NCI-H2081 treated with DMSO at 0.1 percent for 48 hours (cell line): ENCODE measurements around the gene FOXK1.
"Not testable (repeated sequence)": the region's sequence is repeated elsewhere in the genome, so short reads cannot be mapped to it uniquely, and the experiment has no call there.

Experiments
- DNase-seq: peaks from one replicate; lab custom pipeline; 2025; lab: John Stamatoyannopoulos, UW

FOXK1 gene

DNA sequence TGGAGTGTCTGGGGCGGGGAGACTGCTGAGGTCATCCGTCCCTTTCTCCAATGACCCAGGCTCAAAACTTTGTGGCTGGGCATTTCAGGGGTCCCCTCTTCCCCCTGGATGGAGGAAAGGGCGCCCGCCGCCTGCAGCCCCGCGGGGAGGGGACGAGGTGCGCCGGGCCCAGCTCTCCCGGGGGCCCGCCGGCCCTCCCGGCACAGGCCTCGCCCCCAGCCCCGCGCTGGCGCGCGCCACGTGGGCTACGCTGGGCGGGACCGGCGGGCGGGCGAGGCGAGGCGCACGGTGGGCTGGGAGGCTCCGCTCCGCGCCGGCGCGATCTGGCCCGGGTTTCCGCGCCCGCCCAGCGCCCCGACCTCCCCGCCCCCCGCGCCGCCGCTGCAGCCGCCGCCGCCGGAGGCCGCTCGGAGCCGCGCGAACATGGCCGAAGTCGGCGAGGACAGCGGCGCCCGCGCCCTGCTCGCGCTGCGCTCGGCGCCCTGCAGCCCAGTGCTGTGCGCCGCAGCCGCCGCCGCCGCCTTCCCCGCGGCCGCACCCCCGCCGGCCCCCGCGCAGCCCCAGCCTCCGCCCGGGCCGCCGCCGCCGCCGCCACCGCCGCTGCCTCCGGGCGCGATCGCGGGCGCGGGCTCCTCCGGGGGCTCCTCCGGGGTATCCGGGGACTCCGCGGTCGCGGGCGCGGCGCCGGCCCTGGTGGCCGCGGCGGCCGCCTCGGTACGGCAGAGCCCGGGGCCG lies at the start of gene FOXK1:
FOXK1 (plus strand) TSS at position 410 of the 735 bp plus-strand sequence; CDS start at position 424, 14 bp downstream.
- DNase-seq = no peak

- no peak for DNase-seq
Measured at GRCh38 chr7:4633012-4633411, 49.1 kb upstream of the FOXK1 start.

- DNase-seq = no peak
Measured at GRCh38 chr7:4634166-4634565, 47.9 kb upstream of the FOXK1 start.

DNA sequence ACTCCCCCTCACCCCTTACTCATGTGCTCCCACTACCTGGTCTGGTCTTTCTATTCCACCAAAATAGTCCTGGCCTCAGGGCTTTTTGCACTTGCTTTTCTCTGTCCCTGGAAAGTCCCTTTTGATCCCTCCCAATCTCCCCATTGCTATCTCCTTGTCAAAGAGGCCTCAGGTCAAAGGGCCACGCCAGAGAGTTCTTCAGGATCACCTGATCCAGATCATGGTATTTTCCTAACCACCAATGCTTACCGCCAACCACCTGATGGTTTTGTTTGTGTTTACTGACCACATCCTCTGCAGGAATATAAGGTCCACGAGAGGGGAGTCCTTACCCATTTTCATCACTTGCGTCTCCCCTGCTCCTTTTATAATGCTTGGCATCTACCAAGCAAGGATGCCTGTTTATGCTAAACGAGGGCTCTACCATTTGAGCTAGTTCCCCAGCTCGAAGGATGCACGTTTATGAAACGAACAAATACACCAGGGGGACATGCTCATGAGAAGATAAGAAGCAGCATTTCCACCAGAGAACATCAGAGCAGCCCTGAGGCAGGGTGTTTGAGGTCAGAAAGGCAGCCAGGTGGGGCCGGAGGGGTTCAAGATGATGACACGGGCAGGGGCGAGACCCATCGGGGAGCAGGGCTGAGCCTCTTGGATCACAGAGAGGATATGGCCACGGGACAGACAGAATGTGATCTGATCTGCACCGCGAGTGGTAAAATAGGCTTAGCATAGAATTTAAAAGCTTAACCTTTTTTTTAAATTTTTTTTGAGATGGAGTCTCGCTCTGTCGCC lies 43.1 kb upstream of the FOXK1 start:
- DNase-seq = no peak

- DNase-seq = no peak
Measured at GRCh38 chr7:4641091-4641666, 40.9 kb upstream of the FOXK1 start.

- no peak for DNase-seq
Measured at GRCh38 chr7:4641667-4642467, 40.2 kb upstream of the FOXK1 start.

- DNase-seq = no peak
Measured at GRCh38 chr7:4642468-4643203, 39.5 kb upstream of the FOXK1 start.

GRCh38 chr7:4643204-4643471 lies 39.0 kb upstream of the FOXK1 start:
- not testable (repeated sequence) for DNase-seq

- DNase-seq = no peak
Measured at GRCh38 chr7:4645246-4645645, 36.8 kb upstream of the FOXK1 start.

DNA sequence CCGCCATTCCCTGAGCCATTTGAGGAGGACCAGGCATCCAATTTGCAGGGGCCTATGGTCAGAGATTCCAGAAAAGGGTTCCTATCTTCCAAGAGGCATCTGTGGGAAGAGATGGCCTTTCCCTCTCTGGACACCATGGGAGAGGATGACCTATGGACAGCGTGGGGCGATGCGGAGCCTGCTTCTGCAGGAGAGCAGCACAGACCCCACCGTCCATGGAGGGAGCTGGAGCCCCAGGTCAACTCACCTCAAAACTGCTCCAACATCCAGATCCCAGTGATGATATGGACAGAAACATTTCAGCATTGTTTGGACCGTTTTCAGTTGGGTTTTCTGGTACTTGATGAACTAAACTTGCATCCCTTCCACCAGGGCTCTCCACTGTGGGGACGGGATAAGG lies 34.0 kb upstream of the FOXK1 start:
- no peak for DNase-seq

- no peak for DNase-seq
Measured at GRCh38 chr7:4650433-4651047, 31.6 kb upstream of the FOXK1 start.

- no peak for DNase-seq
Measured at GRCh38 chr7:4653771-4654170, 28.3 kb upstream of the FOXK1 start.

DNA sequence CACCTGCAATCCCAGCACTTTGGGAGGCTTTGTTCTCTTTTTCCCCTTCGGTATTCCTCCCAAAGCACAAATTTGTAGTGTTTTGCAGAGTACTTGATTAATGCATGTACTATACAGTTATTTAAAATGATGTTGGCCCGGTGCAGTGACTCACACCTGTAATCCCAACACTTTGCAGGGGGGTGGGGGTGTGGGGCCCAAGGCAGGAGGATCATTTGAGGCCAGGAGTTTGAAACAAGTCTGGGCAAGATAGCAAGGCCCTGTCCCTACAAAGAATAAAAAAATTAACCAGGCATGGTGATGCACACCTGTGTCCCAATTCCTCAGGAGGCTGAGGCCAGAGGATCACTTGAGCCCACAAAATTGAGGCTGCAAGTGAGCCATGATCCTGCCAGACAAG lies 26.8 kb upstream of the FOXK1 start:
- no peak for DNase-seq

DNA sequence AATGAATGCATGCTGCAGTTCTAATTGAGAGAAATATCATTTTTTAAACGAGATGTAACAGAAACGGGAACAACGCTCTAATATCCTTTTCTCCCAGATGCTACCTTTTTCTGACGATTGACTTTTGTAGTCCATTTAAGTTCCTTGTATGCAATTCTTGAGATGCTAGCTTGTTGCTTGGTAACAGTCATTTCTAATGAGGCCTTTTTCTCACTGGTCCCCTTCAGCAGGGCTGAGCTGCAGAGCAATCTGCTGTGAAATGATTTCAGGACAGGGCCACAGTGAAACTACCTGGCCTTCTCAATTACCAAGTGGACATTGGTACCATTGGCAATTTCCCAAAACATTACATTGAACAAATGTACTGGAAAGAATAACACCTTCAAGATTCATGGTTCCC lies 26.2 kb upstream of the FOXK1 start:
- no peak for DNase-seq

DNA sequence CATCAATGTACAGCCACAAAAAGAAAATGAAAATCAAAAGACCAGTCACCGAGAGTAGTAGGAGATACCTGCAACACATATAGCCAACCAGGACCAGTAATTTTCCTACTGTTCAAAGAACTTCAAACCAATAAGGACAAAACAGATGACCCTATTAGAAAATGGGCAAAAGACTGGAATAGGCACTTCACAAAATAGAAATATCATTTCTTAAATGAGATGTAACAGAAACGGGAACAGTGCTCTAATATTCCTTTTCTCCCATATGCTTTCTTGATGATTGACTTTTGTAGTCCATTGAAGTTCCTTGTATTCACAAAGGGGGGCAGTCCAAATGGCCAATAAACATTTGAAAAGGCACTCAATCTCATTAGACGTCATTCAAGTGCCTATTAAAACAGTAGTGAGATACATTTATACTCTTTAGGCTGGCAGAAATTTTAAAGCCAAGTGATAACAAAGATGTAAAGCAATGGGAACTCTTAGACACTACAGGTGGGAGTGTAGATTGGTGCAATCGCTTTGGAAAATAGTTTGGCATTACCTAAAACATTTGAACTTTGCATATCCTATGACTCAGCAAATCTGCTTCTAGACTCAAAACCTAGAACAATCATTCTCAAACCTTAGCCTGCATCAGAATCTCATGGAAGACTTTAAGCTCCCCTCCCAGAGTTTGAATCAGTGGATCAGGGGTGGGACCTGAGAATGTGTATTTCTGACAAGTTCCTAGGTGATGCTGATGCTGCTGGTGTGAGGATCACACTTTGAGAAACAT lies 24.3 kb upstream of the FOXK1 start:
- no peak for DNase-seq

- DNase-seq = no peak
Measured at GRCh38 chr7:4659551-4660286, 22.4 kb upstream of the FOXK1 start.

DNA sequence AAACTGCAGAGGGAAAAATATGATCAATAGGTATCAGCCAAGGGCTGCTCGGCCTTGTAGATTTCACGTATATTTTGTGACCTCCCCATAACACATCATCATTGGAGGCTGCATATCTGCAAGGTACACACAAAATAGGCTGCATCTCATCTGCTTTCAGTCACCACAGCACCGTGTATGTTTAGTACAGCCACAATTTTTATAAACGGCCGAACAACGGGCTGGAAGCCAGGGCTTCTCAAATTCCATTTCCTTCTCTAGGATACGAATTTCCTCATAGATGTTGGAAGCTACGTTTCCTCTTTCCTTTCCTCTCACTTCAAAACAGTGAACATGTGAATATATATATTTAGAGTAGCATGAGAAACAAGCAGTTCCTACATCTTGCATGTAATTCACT lies 20.2 kb upstream of the FOXK1 start:
- no peak for DNase-seq

- DNase-seq = no peak
Measured at GRCh38 chr7:4663239-4664018, 18.7 kb upstream of the FOXK1 start.

DNA sequence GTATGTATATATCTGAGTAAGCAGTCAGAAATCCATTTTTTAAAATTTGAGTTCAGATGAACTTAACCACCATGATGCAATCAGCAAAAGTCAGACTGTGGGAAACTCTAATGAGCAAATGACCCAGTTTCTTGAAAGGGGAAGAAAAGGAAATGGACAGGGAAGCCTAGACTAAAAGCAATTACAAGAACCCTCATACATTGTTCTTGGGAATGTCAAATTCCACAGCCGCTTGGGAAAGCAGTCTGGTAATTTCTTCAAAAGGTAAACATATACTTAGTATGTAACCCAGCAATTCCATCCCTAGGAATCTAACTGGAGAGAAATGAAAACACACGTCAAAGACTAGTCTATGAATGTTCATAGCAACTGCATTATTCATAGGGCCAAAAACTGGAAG lies 16.4 kb upstream of the FOXK1 start:
- no peak for DNase-seq
